A549 treated with RU486 at 1 μM for 4 hours (cell line): ENCODE measurements around the gene TTC36. TPM values are rescaled to one million over a fixed set of nuclear protein-coding genes. Genes with fewer than 3 reads are reported as not detected.

ENCODE experiments used
- total RNA-seq: library from RNA; stranded (reverse); fragments of 200-300 nt; extraction: Qiagen RNA extraction; gene quantifications from 5 replicates; pipeline ENCODE4 v1.2.3, GENCODE V29; 2022; ENCODE audit warnings: low read depth

TTC36 gene
- not detected in 5 replicates for total RNA-seq

GRCh38 chr11:118527109-118527508, at the start of gene TTC36:
TSS of gene TTC36 (plus strand) at chr11:118527474. CDS start at chr11:118527495, 21 bp downstream.

GRCh38 chr11:118530683-118531596, 3.7 kb downstream of the TTC36 start, which contains the start of gene TMEM25:
TSS of gene TMEM25 (plus strand) at chr11:118531192. CDS start at chr11:118531802, 610 bp downstream.

GRCh38 chr11:118572061-118572980, 45.0 kb downstream of the TTC36 start, which contains the start of gene ARCN1:
TSS of gene ARCN1 (plus strand) at chr11:118572409. CDS start at chr11:118572548, 139 bp downstream.

Other genes with a start within 250 kb of the TTC36 start
- not detected in 5 replicates for gene CD3E, start 222.7 kb upstream of the TTC36 start, total RNA-seq
- gene CD3D, start 184.8 kb upstream of the TTC36 start, total RNA-seq: 0.64 TPM in 1 of 5 replicates, not detected in the others
- gene CD3G, start 183.1 kb upstream of the TTC36 start, total RNA-seq: not detected in 5 replicates
- 6.8 to 10.9 TPM (median 10.4 TPM) in 5 replicates for gene UBE4A, start 167.9 kb upstream of the TTC36 start, total RNA-seq
- gene ATP5MG, start 125.9 kb upstream of the TTC36 start, total RNA-seq: 164 to 227 TPM (median 194 TPM) in 5 replicates
- gene KMT2A, start 91.0 kb upstream of the TTC36 start, total RNA-seq: 10.9 to 13.7 TPM (median 13.0 TPM) in 5 replicates
- gene TMEM25, start 3.7 kb downstream of the TTC36 start, total RNA-seq: 0.31 to 0.83 TPM (median 0.67 TPM) in 5 replicates
- gene IFT46, start 38.5 kb downstream of the TTC36 start, total RNA-seq: 15.5 to 17.8 TPM (median 16.4 TPM) in 5 replicates
- gene ARCN1, start 44.9 kb downstream of the TTC36 start, total RNA-seq: 82.9 to 104 TPM (median 90.8 TPM) in 5 replicates
- 9.3 to 10.8 TPM (median 10.0 TPM) in 5 replicates for gene PHLDB1, start 80.1 kb downstream of the TTC36 start, total RNA-seq
- not detected in 5 replicates for gene TREH, start 152.2 kb downstream of the TTC36 start, total RNA-seq